Measurements from ENCODE around the gene GPX4. TPM values are rescaled to one million over a fixed set of nuclear protein-coding genes. Genes with fewer than 3 reads are reported as not detected.
A peak's percentile ranks its signal among the peaks of the same experiment; 100 is the strongest.

Gene GPX4
- polyA plus RNA-seq, 3 donors, result 459 to 508 (median 493) TPM

DNA sequence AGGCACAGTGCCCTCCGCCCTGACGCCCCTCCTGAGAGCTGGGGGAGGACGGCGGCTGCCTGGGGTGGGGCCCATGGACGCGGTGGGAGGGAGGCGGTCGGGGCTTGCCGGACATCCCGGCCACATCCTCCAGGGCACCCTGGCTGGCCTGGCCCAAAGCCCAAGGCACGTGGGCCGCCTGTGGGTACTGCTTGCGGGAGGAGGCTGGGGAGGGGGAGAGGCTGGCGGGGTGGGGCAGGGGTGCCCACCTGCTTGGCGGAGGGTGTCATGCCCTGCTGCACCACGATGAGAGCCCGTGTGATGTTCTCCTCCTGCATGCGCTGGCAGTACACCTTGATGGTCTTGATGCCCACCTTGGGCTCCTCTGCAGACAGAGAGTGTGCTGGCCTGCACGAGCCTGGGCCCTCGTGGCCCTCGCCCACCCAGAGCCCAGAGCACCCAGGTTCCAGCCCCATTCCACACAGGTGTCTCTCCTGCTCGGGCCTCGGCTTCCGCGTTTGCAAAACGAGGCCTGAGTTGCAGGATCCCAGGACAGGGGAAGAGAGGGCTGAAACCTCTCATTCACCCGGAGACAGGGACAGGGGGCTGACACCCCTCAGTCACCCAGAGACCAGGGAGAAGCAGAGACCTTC, 12.1 kb upstream of the GPX4 start:
- Histone ChIP-seq H3K27me3 (ENCODE audit: control insufficient read depth in 2 of 2, insufficient read depth in 2 of 2, low read length in 2 of 2) (no peaks in the 10 kb centered on the region), H3K36me3 (replicated peaks in 1 of 2; ENCODE audit: control insufficient read depth in 1 of 2, insufficient read depth in 2 of 2, low read length in 2 of 2) (peaks cover 44% of the 10 kb centered on the region in 2 donors), H3K4me3 (replicated peaks in 1 of 3; ENCODE audit: low read depth in 2 of 3, low read length in 3 of 3) (no peak overlapping the region), H3K9me3 (replicated peaks in 1 of 2; ENCODE audit: control insufficient read depth in 1 of 2, insufficient read depth in 1 of 2, low read length in 2 of 2) (no peaks in the 10 kb centered on the region), H3K27ac (ENCODE audit: low read depth in 1 of 2, low read length in 2 of 2) (no peak overlapping the region), H4K20me1 (ENCODE audit: insufficient read depth, low read length) (peaks cover 67% of the 10 kb centered on the region), H3K9ac (ENCODE audit: insufficient read depth, low read length, poor library complexity, severe bottlenecking) (no peak overlapping the region), H3K4me1 (ENCODE audit: control insufficient read depth in 1 of 2, insufficient read depth in 2 of 2, low read length in 2 of 2) (peaks cover 61 to 71% of the 10 kb centered on the region in 2 donors), H3K79me2 (ENCODE audit: insufficient read depth, low read length) (peaks cover 50% of the 10 kb centered on the region), H3K4me2 (replicated peaks; ENCODE audit: extremely low read depth, low read length, poor library complexity, severe bottlenecking) (no peak overlapping the region), H2AFZ (ENCODE audit: insufficient read depth, low read depth, low read length, poor library complexity, severe bottlenecking) (no peak overlapping the region)
- intact Hi-C loops (cut with micrococcal nuclease), result no loop called here
- Mint-ChIP-seq H3K4me3 (no peak overlapping the region), H3K27ac (no peak overlapping the region), H3K27me3 (ENCODE audit: low read depth in 3 of 3) (peaks cover 0 to 2% (median 0%) of the 10 kb centered on the region in 3 donors), H3K4me1 (peaks cover 62% of the 10 kb centered on the region), H3K36me3 (peaks cover 25 to 47% of the 10 kb centered on the region in 2 donors), H3K9me3 (no peaks in the 10 kb centered on the region)
- DNase-seq, result no peak
- WGBS (ENCODE audit: insufficient coverage), result 85% methylated on average over 18 of the region's 27 CpGs
- TF ChIP-seq, protein P1, sequence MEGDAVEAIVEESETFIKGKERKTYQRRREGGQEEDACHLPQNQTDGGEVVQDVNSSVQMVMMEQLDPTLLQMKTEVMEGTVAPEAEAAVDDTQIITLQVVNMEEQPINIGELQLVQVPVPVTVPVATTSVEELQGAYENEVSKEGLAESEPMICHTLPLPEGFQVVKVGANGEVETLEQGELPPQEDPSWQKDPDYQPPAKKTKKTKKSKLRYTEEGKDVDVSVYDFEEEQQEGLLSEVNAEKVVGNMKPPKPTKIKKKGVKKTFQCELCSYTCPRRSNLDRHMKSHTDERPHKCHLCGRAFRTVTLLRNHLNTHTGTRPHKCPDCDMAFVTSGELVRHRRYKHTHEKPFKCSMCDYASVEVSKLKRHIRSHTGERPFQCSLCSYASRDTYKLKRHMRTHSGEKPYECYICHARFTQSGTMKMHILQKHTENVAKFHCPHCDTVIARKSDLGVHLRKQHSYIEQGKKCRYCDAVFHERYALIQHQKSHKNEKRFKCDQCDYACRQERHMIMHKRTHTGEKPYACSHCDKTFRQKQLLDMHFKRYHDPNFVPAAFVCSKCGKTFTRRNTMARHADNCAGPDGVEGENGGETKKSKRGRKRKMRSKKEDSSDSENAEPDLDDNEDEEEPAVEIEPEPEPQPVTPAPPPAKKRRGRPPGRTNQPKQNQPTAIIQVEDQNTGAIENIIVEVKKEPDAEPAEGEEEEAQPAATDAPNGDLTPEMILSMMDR (IDR thresholded peaks at IDR 0.05), result no peak

DNA sequence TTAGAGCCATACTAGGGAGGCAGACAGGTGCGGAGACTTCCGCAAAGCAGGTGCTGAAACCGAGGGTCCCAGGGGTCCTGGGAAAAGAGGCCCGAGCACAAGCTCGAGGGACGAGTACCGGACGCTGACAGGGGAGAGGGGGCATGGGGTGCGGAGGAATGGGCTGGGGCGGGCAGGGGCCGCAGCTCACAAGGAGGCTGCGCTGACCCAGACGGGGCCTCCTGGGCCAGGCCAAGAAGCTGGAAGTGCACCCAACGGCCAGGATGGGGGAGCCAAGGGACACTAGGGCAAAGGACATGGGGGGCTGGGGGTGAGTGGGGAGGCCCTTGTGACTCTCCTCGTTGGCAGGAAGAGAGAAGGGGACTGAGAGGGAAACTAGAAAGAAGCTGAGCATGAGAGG, 10.5 kb upstream of the GPX4 start:
- peaks cover 20 to 41% of the 10 kb centered on the region in 2 donors for H3K36me3 Mint-ChIP-seq
- intact Hi-C loops (cut with micrococcal nuclease), result no loop called here
- peaks cover 51% of the 10 kb centered on the region for H4K20me1 ChIP-seq (ENCODE audit: insufficient read depth, low read length)

More for the DNA sequence above, 10.5 kb upstream of the GPX4 start:
- H3K4me3 Mint-ChIP-seq, result peak overlapping the region in 1 of 2 donors; percentile 92
- 93% methylated on average over 14 of the region's 15 CpGs for WGBS (ENCODE audit: insufficient coverage)
- no peaks in the 10 kb centered on the region for H3K27me3 Mint-ChIP-seq (ENCODE audit: low read depth in 3 of 3)
- peaks cover 50% of the 10 kb centered on the region for H3K79me2 ChIP-seq (ENCODE audit: insufficient read depth, low read length)
- no peak overlapping the region for H3K27ac ChIP-seq (ENCODE audit: low read depth in 1 of 2, low read length in 2 of 2)
- no peaks in the 10 kb centered on the region for H3K9me3 Mint-ChIP-seq
- H3K4me2 ChIP-seq (replicated peaks; ENCODE audit: extremely low read depth, low read length, poor library complexity, severe bottlenecking), result peak overlapping the region; percentile 91
- H3K9me3 ChIP-seq (replicated peaks in 1 of 2; ENCODE audit: control insufficient read depth in 1 of 2, insufficient read depth in 1 of 2, low read length in 2 of 2), result no peaks in the 10 kb centered on the region
- H2AFZ ChIP-seq (ENCODE audit: insufficient read depth, low read depth, low read length, poor library complexity, severe bottlenecking), result no peak overlapping the region
- TF ChIP-seq, protein P1 (IDR thresholded peaks at IDR 0.05), result no peak
- H3K4me1 ChIP-seq (ENCODE audit: control insufficient read depth in 1 of 2, insufficient read depth in 2 of 2, low read length in 2 of 2), result peaks cover 56 to 69% of the 10 kb centered on the region in 2 donors
- no peaks in the 10 kb centered on the region for H3K27me3 ChIP-seq (ENCODE audit: control insufficient read depth in 2 of 2, insufficient read depth in 2 of 2, low read length in 2 of 2)
- DNase-seq, result no peak
- no peak overlapping the region for H3K9ac ChIP-seq (ENCODE audit: insufficient read depth, low read length, poor library complexity, severe bottlenecking)
- peak overlapping the region in 4 of 7 donors; percentile 32 to 65 (median 43) for H3K27ac Mint-ChIP-seq
- H3K4me3 ChIP-seq (replicated peaks in 1 of 3; ENCODE audit: low read depth in 2 of 3, low read length in 3 of 3), result peak overlapping the region in 1 of 3 experiments; percentile 90
- H3K4me1 Mint-ChIP-seq, result peaks cover 55% of the 10 kb centered on the region
- H3K36me3 ChIP-seq (replicated peaks in 1 of 2; ENCODE audit: control insufficient read depth in 1 of 2, insufficient read depth in 2 of 2, low read length in 2 of 2), result peaks cover 39 to 41% of the 10 kb centered on the region in 2 donors

All from CD14-positive monocyte (primary cell).